Bronchial epithelial cell (primary cell): Measurements from ENCODE around the gene CEBPE. TPM values are rescaled to one million over a fixed set of nuclear protein-coding genes. Genes with fewer than 3 reads are reported as not detected.

Source experiments
- DNase-seq: peaks from one replicate; pipeline ENCODE4 v3.0.0-alpha.2; 2010; ENCODE audit warnings: low read depth
- FAIRE-seq: peaks from 2 replicates; lab custom pipeline; 2011; peaks lifted over from hg19 to GRCh38; lab: Jason Lieb, UNC
- H3K27me3 ChIP-seq: 2 replicates; pipeline ENCODE4 v1.5.1; 2011; ENCODE audit warnings: low read length; ENCODE audit not compliant: control insufficient read depth, insufficient read depth
- H3K36me3 ChIP-seq: 2 replicates; pipeline ENCODE4 v1.5.1; 2011; ENCODE audit warnings: low read length; ENCODE audit not compliant: control insufficient read depth, insufficient read depth
- H3K4me3 ChIP-seq: 2 replicates; pipeline ENCODE4 v1.5.1; 2011; ENCODE audit warnings: mild to moderate bottlenecking, low read depth, low read length, control low read depth
- CTCF ChIP-seq: IDR thresholded peaks from 2 replicates; pipeline ENCODE4 v1.5.1; 2011; ENCODE audit warnings: mild to moderate bottlenecking, moderate library complexity, low read length, control low read depth, inconsistent platforms; ENCODE audit not compliant: insufficient read depth, severe bottlenecking
- total RNA-seq: library from RNA; depleted of rRNA; stranded (reverse); fragments of >200 nt; gene quantifications from 2 replicates; pipeline ENCODE4 v1.2.1, GENCODE V29; 2014

Gene CEBPE
- total RNA-seq, 1 donor from 2014 or later: not detected

- Histone ChIP-seq H3K27me3 (no peaks in the 10 kb centered on the region), H3K4me3 (no peak overlapping the region), H3K36me3 (peaks cover 12% of the 10 kb centered on the region)
- TF ChIP-seq CTCF: no peak
- DNase-seq (no peak), FAIRE-seq (no peak)
Measured at GRCh38 chr14:23080474-23080873, 38.6 kb downstream of the CEBPE start.

- no peak for DNase-seq
- H3K36me3 ChIP-seq: peaks cover 13% of the 10 kb centered on the region
- TF ChIP-seq CTCF: no peak
- H3K4me3 ChIP-seq: no peak overlapping the region
- no peak for FAIRE-seq
- no peaks in the 10 kb centered on the region for H3K27me3 ChIP-seq
Measured at GRCh38 chr14:23079716-23080115, 39.3 kb downstream of the CEBPE start.

- Histone ChIP-seq H3K4me3 (no peak overlapping the region), H3K36me3 (peaks cover 13% of the 10 kb centered on the region), H3K27me3 (no peaks in the 10 kb centered on the region)
- no peak for TF ChIP-seq CTCF
- FAIRE-seq (no peak), DNase-seq (peak; percentile 94)
Measured at GRCh38 chr14:23078692-23079116, 40.4 kb downstream of the CEBPE start.

GRCh38 chr14:23077962-23078361 lies 41.1 kb downstream of the CEBPE start:
- DNase-seq: no peak
- Histone ChIP-seq H3K27me3 (no peaks in the 10 kb centered on the region), H3K4me3 (no peak overlapping the region), H3K36me3 (peaks cover 13% of the 10 kb centered on the region)
- TF ChIP-seq CTCF: no peak
- no peak for FAIRE-seq

- H3K4me3 ChIP-seq: no peak overlapping the region
- FAIRE-seq (no peak), DNase-seq (no peak)
- peak; percentile 56 for TF ChIP-seq CTCF
- H3K27me3 ChIP-seq: no peaks in the 10 kb centered on the region
- peaks cover 16% of the 10 kb centered on the region for H3K36me3 ChIP-seq
Measured at GRCh38 chr14:23076785-23077408, 42.2 kb downstream of the CEBPE start.

GRCh38 chr14:23074906-23075305 lies 44.1 kb downstream of the CEBPE start:
- DNase-seq: no peak
- TF ChIP-seq CTCF: no peak
- Histone ChIP-seq H3K27me3 (no peaks in the 10 kb centered on the region), H3K36me3 (peaks cover 16% of the 10 kb centered on the region), H3K4me3 (no peak overlapping the region)
- no peak for FAIRE-seq
